OCI-LY3 (cell line): Measurements from ENCODE around the gene TSSK1B.

Experiments used
- H2AFZ ChIP-seq: fragments of 200-600, 300-600 bp; shearing (Covaris generic); 2 replicates; pipeline ENCODE4 v1.6.0; 2014; ENCODE audit warnings: antibody characterized with exemption, low read depth, low read length
- H3K27ac ChIP-seq: fragments of 200-600, 300-600 bp; sonication (generic); 2 replicates; pipeline ENCODE4 v1.5.1; 2014; ENCODE audit warnings: mild to moderate bottlenecking, low read length, moderate library complexity, mixed read lengths
- H3K27me3 ChIP-seq: fragments of 200-600, 300-600 bp; sonication (generic); 2 replicates; pipeline ENCODE4 v1.6.1; 2014; ENCODE audit warnings: low read depth, low read length, mixed read lengths
- H3K36me3 ChIP-seq: fragments of 200-600, 300-600 bp; sonication (generic); replicated peaks from 2 replicates; pipeline ENCODE3; 2014; ENCODE audit warnings: low read depth, low read length, mixed read lengths
- H3K4me1 ChIP-seq: fragments of 300-600, 200-600 bp; sonication (generic); 2 replicates; pipeline ENCODE4 v1.6.1; 2014; ENCODE audit warnings: low read length, mixed read lengths
- H3K4me2 ChIP-seq: fragments of 200-600, 300-600 bp; sonication (generic); 2 replicates; pipeline ENCODE4 v1.6.1; 2014; ENCODE audit warnings: low read length, mixed read lengths
- H3K4me3 ChIP-seq: fragments of 300-600, 200-600 bp; sonication (generic); 2 replicates; pipeline ENCODE4 v1.5.1; 2014; ENCODE audit warnings: antibody characterized with exemption, mild to moderate bottlenecking, low read length, moderate library complexity
- H3K79me2 ChIP-seq: fragments of 300-600, 200-600 bp; shearing (Covaris generic); 2 replicates; pipeline ENCODE4 v1.6.1; 2014; ENCODE audit warnings: mild to moderate bottlenecking, low read length, mixed read lengths
- H3K9ac ChIP-seq: fragments of 300-600, 200-600 bp; shearing (Covaris generic); 2 replicates; pipeline ENCODE4 v1.6.0; 2014; ENCODE audit warnings: mild to moderate bottlenecking, low read length, moderate library complexity
- H3K9me3 ChIP-seq: fragments of 200-600, 300-600 bp; shearing (Covaris generic); 2 replicates; pipeline ENCODE4 v1.6.1; 2014; ENCODE audit warnings: low read length, mixed read lengths; ENCODE audit not compliant: insufficient read depth
- H4K20me1 ChIP-seq: fragments of 200-600, 300-600 bp; sonication (generic); 2 replicates; pipeline ENCODE4 v1.6.1; 2016; ENCODE audit warnings: low read length, mixed read lengths; ENCODE audit not compliant: insufficient read depth
- EZH2phosphoT487 ChIP-seq: fragments of 200-600 bp; shearing (Covaris generic); IDR thresholded peaks from 2 replicates; pipeline ENCODE4 v1.6.1; 2018; ENCODE audit warnings: antibody characterized with exemption, mixed run types, low read depth
- TF ChIP-seq, protein P1 (sequence below): fragments of 200-600, 300-600 bp; sonication (generic); IDR thresholded peaks from 2 replicates; pipeline ENCODE4 v1.5.1; 2014; ENCODE audit warnings: antibody characterized with exemption, low read length, low read depth

The TSSK1B gene

DNA sequence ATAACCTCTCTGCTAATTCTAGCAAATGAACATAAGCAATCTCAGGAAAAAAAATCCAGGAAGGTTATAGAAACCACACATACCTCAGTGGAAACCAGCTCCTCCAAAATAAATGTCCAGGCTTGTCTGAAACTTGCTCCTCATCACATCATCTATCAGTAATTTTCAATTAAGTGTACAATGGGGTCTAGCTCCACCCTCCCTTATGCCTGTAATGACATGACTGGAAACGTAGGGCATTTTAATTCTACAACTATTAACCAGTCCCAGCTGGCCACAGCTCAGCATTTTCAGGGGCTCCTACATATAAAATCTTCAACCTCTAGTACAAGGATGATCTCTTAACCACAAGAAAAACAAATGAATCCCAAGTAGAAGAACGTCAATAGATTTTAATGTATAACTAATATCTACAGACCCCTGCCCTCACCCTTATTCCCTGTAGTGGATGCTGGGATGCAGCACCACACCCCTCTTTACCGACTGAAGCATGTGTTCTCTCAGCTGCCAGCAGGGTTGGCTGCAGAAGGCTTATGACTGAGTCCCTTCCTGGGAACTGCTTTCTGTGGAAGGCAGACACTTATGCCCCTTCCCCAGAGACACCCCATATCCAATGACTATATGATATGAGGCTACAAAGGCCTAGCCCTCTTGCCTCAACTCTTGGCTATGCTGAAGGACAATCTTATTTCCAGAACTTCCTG, 6.8 kb downstream of the TSSK1B start:
- H3K27me3 ChIP-seq = no peaks in the 10 kb centered on the region
- no peak overlapping the region for H2AFZ ChIP-seq
- no peak for TF ChIP-seq EZH2phosphoT487
- TF ChIP-seq, protein P1, sequence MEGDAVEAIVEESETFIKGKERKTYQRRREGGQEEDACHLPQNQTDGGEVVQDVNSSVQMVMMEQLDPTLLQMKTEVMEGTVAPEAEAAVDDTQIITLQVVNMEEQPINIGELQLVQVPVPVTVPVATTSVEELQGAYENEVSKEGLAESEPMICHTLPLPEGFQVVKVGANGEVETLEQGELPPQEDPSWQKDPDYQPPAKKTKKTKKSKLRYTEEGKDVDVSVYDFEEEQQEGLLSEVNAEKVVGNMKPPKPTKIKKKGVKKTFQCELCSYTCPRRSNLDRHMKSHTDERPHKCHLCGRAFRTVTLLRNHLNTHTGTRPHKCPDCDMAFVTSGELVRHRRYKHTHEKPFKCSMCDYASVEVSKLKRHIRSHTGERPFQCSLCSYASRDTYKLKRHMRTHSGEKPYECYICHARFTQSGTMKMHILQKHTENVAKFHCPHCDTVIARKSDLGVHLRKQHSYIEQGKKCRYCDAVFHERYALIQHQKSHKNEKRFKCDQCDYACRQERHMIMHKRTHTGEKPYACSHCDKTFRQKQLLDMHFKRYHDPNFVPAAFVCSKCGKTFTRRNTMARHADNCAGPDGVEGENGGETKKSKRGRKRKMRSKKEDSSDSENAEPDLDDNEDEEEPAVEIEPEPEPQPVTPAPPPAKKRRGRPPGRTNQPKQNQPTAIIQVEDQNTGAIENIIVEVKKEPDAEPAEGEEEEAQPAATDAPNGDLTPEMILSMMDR = no peak
- no peak overlapping the region for H3K4me2 ChIP-seq
- H3K9ac ChIP-seq = no peak overlapping the region
- no peaks in the 10 kb centered on the region for H3K36me3 ChIP-seq
- no peaks in the 10 kb centered on the region for H4K20me1 ChIP-seq
- H3K4me3 ChIP-seq = no peak overlapping the region
- H3K27ac ChIP-seq = no peak overlapping the region
- no peaks in the 10 kb centered on the region for H3K4me1 ChIP-seq
- H3K79me2 ChIP-seq = no peaks in the 10 kb centered on the region
- H3K9me3 ChIP-seq = no peaks in the 10 kb centered on the region

DNA sequence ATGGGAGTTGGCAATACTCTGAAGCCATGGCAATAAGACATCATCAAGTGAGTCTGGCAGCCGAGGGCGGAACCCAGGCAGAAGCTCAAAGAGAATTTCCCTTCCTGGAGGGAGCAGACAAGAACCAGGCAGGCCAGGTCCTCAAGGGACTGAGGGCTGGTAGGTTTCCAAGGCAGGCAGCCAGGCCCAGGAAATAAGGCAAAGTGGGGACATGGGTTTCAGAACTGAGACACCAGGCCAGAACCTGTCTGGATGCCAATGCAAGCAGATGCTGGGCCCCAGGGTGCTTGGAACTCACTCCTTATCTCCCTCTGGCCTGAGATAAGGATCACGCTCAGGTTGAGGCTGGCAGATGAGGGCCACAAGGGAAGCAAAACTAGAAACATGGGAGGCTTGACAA, 8.9 kb downstream of the TSSK1B start:
- no peaks in the 10 kb centered on the region for H3K4me1 ChIP-seq
- no peaks in the 10 kb centered on the region for H3K79me2 ChIP-seq
- no peak overlapping the region for H3K4me3 ChIP-seq
- H3K9me3 ChIP-seq = no peaks in the 10 kb centered on the region
- H3K4me2 ChIP-seq = no peak overlapping the region
- H3K9ac ChIP-seq = no peak overlapping the region
- no peaks in the 10 kb centered on the region for H4K20me1 ChIP-seq
- H2AFZ ChIP-seq = no peak overlapping the region
- TF ChIP-seq, protein P1 = no peak
- TF ChIP-seq EZH2phosphoT487 = no peak
- no peaks in the 10 kb centered on the region for H3K27me3 ChIP-seq
- H3K36me3 ChIP-seq = no peaks in the 10 kb centered on the region
- H3K27ac ChIP-seq = no peak overlapping the region

DNA sequence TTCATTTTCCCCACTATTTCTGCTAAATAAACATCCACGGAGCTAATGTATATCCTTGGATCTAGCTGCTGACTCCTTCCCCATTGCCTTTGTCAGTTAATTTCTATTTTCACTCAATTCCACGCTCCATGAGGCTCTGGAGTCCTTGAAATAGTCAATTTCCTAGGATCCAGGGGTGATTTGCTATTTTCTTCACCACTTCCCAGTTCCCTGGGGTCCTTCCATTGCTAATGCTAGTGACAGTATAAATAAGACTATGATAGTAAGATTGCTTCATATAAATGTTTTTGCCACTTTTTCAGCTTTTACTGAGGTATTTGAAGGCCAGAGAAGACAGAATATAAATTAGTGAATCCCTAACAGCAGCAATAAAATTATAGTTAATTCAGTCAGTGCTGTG, 13.1 kb downstream of the TSSK1B start:
- Histone ChIP-seq H3K27me3 (no peaks in the 10 kb centered on the region), H3K79me2 (no peaks in the 10 kb centered on the region), H4K20me1 (no peaks in the 10 kb centered on the region), H2AFZ (no peak overlapping the region), H3K36me3 (no peaks in the 10 kb centered on the region), H3K4me3 (no peak overlapping the region), H3K27ac (no peak overlapping the region), H3K4me1 (no peaks in the 10 kb centered on the region), H3K9ac (no peak overlapping the region), H3K9me3 (no peaks in the 10 kb centered on the region), H3K4me2 (no peak overlapping the region)
- TF ChIP-seq, protein P1 = no peak
- TF ChIP-seq EZH2phosphoT487 = no peak

DNA sequence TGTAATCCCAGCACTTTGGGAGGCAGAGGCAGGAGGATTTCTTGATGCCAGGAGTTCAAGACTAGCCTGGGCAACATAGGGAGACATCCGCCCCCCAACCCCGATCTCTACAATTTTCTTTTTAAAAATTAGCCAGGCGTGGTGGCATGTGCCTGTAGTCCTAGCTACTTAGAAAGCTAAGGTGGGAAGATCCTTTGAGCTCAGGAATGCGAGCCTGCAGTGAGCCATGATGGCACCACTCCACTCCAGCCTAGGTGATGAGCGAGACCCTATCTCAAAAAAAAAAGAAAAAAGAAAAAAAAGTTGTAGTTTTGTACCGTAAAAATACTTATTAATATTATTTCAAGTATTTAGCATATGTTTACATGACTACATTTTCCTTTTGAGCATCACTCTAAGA, 29.3 kb downstream of the TSSK1B start:
- H2AFZ ChIP-seq = no peak overlapping the region
- H3K27ac ChIP-seq = no peak overlapping the region
- H3K4me3 ChIP-seq = no peak overlapping the region
- no peaks in the 10 kb centered on the region for H4K20me1 ChIP-seq
- H3K9ac ChIP-seq = no peak overlapping the region
- no peaks in the 10 kb centered on the region for H3K9me3 ChIP-seq
- no peaks in the 10 kb centered on the region for H3K79me2 ChIP-seq
- no peak overlapping the region for H3K4me2 ChIP-seq
- H3K4me1 ChIP-seq = no peaks in the 10 kb centered on the region
- no peaks in the 10 kb centered on the region for H3K36me3 ChIP-seq
- no peaks in the 10 kb centered on the region for H3K27me3 ChIP-seq
- TF ChIP-seq EZH2phosphoT487 = no peak
- TF ChIP-seq, protein P1 = no peak
